GM21717 (cell line): ENCODE results near the gene KAT6B.

Source experiments
- ATAC-seq: cut with Tn5 transposase; IDR thresholded peaks from one replicate; pipeline ENCODE4 v1.9.1; 2021; ENCODE audit warnings: mild to moderate bottlenecking, moderate library complexity; ENCODE audit not compliant: unreplicated experiment

Gene KAT6B

GRCh38 chr10:74944205-74944604, 117.8 kb downstream of the KAT6B start:
- ATAC-seq = no peak

GRCh38 chr10:74947781-74948401, 121.5 kb downstream of the KAT6B start:
- ATAC-seq = no peak

DNA sequence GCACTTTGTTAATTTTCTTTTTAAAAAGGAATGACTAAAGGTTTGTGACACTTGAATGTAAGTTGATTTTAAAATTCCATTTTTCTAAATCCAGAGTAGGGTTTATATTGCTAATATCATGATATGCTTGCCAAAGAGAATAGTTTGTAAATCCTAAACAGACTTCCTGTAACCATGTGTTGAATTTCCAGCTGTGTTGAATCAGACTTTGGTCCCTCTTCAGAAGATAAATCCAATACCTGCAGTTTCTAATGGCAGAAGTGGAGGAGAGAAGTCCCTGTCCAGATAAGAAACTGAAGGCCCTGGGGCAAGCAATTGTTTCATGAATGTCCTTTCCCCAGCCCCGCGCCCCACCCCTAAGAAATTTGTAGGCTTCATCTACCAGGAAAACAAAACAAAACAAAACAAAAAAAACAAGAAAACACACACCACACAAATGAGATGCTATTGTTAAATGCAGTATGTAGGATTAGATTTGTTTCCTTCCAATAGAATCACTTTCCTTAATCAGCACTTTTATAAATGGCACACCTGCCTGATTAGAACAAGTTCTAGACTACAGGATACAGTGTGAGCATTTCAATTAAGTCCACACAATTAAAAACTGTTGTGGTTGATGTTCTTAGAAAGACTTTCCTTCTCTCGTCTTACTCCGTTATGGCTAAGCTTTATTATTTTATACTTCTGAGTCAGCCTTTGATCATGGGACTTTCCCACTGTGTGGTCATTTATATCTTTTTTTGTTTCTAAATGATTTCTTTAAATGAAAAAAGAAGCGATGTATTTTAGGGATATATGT, 122.8 kb downstream of the KAT6B start:
- no peak for ATAC-seq

DNA sequence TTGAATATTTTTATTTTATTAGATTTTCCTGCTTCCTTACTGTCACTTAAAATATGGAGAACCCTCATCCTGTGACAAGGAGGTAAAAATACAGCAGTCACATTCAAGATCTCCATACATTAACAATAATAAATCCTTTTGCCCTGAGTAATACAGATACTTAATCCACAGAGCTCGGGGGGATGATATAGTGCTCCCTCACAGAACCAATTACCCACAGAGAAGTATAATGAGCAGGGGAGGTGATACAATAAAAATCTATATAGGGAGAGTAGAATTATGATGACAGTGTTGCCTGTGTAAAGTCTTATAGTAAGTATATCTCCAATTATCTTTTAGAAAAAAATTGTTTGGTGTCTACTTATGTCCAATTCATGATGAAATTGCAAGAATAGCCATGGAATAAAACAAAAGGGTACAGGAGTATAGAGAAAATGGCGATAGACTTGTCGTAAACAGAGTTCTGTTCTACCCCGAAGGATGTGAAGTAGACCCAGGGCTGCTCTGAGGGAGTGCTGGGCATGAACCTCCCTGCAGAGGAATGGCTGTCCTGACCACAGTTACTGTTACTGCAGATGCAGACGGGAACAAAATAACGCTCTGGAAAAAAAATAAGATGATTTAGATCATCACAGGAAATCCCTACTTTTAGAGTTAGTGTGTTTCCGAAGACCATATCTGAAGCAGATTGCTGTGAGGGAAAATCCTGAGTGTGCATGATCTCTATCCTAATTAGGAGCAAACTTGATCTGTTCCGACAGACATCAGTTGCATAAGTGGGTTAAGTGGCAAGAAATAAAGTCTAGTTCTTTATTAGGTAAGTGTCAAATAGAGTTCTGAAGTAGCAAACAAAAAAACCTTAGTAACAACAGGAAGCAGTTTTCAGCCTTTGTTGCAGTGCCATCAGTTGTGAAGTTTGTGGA, 123.7 kb downstream of the KAT6B start:
- ATAC-seq = no peak

DNA sequence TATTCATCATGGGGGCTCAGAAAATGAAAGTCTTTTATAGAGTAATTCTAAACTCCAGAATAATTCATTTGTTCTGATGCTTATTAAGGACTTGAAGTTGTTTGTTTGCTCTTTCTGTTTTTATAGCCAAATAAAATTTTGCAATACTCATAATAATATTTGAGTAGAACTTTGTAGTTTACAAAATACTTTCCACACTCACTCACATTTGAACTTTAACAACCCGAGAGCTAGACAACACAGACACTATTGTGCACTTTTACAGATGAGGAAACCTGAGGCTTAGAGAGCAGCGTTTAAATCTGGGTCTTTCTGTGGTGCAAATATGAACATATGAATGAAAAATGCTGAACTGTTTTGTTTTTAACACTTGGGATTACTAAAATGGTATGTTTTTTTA, 126.8 kb downstream of the KAT6B start:
- ATAC-seq = no peak

- ATAC-seq = no peak
These were observed 129.4 kb downstream of the KAT6B start for GRCh38 chr10:74955796-74956195.

GRCh38 chr10:74956555-74957111, 130.2 kb downstream of the KAT6B start:
- ATAC-seq = no peak

DNA sequence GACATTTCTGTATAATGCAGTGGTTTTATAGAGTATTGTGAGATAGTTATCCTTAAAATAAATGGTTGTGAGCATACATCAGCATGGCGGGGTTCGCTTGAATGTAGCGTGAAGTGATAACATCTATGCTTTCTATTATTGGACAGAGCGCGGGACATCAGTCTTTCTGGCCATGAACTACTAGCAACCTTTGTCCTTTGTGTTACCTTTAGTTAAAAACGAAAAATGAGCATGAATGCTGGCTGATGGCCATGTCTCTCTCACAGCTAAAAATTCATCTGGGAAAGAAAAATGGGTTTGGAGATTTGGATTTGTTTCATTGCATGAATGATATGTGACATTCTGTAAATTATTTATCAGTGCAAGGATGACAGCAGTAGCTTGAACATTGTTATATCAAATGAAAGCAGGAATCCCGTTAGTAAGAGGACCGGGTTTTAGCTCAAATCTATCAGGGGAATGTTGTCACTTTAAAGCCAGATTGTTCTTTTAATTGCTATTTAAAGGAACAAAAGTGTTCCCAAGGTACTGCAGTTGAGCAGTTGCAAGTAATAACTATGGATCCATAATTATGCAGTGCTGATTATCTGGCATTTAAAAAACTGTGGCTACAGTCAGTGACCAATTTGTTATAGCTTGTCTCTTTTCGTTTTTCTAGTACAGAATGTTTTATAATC, 131.0 kb downstream of the KAT6B start:
- no peak for ATAC-seq

GRCh38 chr10:74958316-74958715, 131.9 kb downstream of the KAT6B start:
- ATAC-seq = no peak

- no peak for ATAC-seq
These were observed 134.3 kb downstream of the KAT6B start for GRCh38 chr10:74960670-74961069.

DNA sequence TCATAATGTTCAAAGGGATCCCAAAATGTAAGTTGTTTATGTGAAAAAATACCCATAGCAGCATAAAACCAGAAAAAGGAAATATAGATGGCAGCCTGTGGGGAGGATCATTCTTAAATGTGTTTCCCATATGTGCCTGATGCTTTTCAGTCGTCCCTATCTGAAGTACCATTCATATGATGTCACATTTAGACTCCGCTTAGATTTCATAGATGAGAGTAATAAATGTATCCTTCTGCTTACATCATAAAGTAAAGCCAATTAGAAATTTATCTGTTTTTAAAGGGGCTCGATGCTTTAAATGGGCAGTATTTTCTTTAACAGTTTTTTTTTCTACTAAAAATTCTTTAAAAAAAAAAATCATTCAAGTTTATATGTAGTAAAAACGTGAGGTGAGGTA, 136.1 kb downstream of the KAT6B start:
- ATAC-seq = no peak

DNA sequence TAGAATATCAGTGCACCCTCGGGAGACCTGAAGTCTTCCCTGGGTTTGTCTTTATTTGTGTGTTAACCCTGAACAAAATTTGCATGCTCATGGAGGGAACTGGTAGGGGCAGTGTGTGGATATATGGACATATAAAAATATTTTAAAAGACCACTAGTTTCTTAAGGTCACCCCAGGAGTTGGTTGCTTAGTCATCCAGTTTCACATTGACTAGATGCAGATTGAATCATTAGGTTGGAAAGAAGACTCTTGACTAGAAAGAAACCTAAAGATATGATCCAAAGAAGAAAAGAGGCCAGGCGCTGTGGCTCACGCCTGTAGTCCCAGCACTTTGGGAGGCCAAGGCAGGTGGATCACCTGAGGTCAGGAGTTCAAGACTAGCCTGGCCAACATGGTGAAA, 137.1 kb downstream of the KAT6B start:
- no peak for ATAC-seq

DNA sequence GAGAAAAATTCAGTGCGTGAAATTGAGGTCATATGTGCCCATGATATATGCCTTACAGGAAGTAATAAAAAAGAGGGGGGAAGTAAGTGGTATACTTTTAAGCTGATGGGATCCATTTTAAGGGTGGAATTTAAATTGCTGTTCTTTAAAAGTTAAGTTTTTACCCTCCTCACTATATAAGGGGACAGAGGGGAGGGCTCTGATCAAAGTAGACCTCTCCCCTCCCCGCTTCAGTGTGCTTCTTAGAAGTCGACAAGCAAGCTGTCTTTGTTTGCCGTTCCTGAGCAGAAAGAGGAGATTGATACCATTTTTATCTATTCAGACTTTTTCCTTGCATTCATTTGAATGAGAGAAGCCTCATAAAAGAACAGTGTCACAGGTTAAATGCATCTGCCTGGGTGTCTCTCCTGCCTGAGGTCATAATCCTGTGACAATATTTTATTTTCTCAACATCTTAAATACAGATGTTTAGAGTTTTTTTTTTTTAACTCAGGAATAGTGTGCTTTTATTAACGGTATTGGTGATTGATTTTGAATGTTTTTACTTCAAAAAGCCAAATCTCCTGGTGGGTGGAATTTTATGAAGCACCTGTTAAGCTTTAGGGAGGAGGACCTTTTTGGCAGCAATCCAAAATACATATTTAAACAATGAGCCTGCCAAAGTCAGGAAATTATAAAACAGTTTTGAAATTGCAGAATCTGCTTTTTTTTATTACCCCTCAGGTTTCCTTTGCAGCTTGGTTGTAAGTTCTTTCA, 141.7 kb downstream of the KAT6B start:
- ATAC-seq = no peak

- no peak for ATAC-seq
These were observed 142.3 kb downstream of the KAT6B start for GRCh38 chr10:74968667-74969061.

- ATAC-seq = no peak
These were observed 142.7 kb downstream of the KAT6B start for GRCh38 chr10:74969093-74969492.

DNA sequence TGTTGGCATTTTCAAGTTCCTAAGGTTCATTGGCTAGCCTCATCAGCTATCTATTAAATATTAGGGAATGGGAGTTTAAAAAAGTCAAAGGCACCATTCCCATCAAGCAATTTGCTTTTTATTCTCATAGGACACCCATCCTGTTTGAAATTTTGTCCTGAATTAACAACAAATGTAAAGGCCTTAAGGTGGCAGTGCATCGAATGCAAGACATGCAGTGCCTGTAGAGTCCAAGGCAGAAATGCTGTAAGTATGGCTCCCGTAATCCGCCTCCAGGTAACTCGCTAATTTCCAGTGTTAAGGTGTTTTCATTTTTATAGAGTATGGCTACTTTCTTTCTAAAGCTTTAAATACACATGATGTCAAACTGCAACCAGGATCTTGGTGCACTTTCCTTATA, 143.1 kb downstream of the KAT6B start:
- no peak for ATAC-seq

DNA sequence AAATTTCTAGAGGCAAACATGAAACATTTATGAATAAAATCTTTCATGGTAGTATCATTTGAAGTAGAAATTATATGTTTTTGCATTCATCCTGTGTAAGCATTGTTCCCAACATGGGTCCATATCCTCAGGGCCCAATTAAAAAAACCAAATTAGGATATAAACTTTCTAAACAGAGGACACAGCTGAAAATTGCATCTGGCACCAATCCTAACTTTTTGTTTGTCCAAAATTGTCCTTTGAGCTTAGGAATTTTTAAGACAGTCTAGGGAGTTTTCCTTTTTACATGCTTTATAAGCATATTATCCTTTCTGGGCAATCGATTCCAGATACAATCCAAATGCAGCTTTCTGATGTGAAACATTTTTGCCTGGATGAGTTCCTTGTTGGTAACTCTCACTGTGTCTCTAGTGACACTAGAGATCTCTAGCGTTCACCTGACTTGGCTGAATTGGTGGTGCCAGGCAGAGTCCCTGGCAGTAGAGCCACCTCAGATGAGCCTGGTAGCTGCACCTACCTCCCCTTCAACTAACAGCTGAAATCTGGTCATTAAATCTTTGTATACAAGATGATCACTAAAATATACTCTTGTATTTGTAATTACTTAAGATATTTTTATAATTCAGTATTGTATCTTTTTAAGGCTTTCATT, 147.5 kb downstream of the KAT6B start:
- ATAC-seq = no peak

GRCh38 chr10:74975758-74976157, 149.4 kb downstream of the KAT6B start:
- ATAC-seq = no peak

DNA sequence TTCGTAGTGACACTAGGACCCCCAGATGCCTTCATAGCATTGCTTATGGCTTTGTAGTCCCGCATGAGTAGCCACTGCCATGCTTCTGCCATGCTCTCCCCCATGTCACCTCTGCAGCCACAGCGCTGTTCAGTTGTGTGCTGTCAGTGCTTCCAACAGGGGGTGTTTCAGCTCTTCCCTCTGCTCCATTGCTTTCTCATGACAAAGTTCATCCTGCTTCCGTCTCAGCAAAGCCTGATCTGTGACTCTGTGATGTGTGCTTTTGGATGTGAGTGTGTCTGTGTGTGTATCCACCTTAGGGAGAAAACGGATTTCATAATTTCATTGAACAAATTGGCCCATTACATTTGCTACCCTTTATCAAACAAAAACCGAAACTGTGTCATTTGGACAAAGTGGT, 150.2 kb downstream of the KAT6B start:
- ATAC-seq = no peak

DNA sequence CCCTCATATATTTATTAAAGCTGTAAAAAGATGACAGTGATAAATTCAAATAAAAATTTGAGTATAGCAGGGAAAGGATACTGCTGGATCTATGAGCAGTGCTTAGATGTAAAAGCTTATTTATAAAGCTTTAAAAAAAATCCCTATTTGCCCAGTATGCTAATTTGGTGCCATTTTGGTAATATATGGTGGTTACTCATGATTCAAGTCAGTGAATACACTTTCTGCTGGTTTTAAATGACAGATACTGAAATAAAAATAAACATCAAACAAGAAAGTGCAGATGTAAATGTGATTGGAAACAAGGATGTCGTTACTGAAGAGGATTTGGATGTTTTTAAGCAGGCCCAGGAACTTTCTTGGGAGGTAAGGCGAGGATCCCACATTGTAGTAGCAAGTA, 150.7 kb downstream of the KAT6B start:
- ATAC-seq = no peak
